H1 (cell line): ENCODE measurements around the gene SSTR4. TPM values are rescaled to one million over a fixed set of nuclear protein-coding genes. Genes with fewer than 3 reads are reported as not detected.

ENCODE experiments used
- CTCF ChIA-PET: fragments of 300-600 bp; sonication (Branson Sonifier 250); formaldehyde crosslinking; loops from one replicate; lab custom pipeline; 2021; ENCODE audit not compliant: partially characterized antibody; lab: Charles Lee
- POLR2A ChIA-PET: fragments of 300-600 bp; sonication (Branson Sonifier 250); formaldehyde crosslinking; loops from one replicate; lab custom pipeline; 2021; ENCODE audit warnings: inconsistent platforms; ENCODE audit not compliant: partially characterized antibody; lab: Charles Lee
- DNase-seq, 2 experiments: peaks; one replicate each; pipeline versions ENCODE4 v3.0.0 to v3.0.0-alpha.2; 2010 to 2022; ENCODE audit warnings: low spot score in 2 of 2, low read depth in 1 of 2, mixed read lengths in 1 of 2
- FAIRE-seq: peaks from 2 replicates; lab custom pipeline; 2011; peaks lifted over from hg19 to GRCh38; lab: Jason Lieb, UNC
- H2AFZ ChIP-seq: 2 replicates; pipeline ENCODE4 v1.8.1; 2012; ENCODE audit warnings: low read length, inconsistent platforms
- H2AK5ac ChIP-seq: 2 replicates; pipeline ENCODE4 v1.6.1; 2013; ENCODE audit warnings: low read depth, low read length
- H2BK120ac ChIP-seq: replicated peaks from 2 replicates; pipeline ENCODE3; 2013; ENCODE audit warnings: low read depth, low read length, inconsistent platforms
- H2BK12ac ChIP-seq: 2 replicates; pipeline ENCODE4 v1.6.1; 2013; ENCODE audit warnings: low read depth, low read length
- H2BK15ac ChIP-seq: 2 replicates; pipeline ENCODE4 v1.6.1; 2013; ENCODE audit warnings: low read length
- H2BK20ac ChIP-seq: 2 replicates; pipeline ENCODE4 v1.6.1; 2013; ENCODE audit warnings: low read length
- H2BK5ac ChIP-seq: 2 replicates; pipeline ENCODE4 v1.6.1; 2013; ENCODE audit warnings: low read depth, low read length
- H3K14ac ChIP-seq: 2 replicates; pipeline ENCODE4 v1.6.1; 2013; ENCODE audit warnings: inconsistent platforms; ENCODE audit not compliant: insufficient read length
- H3K18ac ChIP-seq: 2 replicates; pipeline ENCODE4 v1.6.1; 2013; ENCODE audit warnings: low read length; ENCODE audit errors: extremely low read depth
- H3K23ac ChIP-seq: 2 replicates; pipeline ENCODE4 v1.6.1; 2013; ENCODE audit warnings: inconsistent platforms; ENCODE audit not compliant: insufficient read length
- H3K23me2 ChIP-seq: 2 replicates; pipeline ENCODE4 v1.6.1; 2013; ENCODE audit warnings: low read depth, low read length
- H3K27ac ChIP-seq: 2 replicates; pipeline ENCODE4 v1.6.1; 2011; ENCODE audit warnings: low read depth, low read length, inconsistent platforms
- H3K27me3 ChIP-seq, 4 experiments: replicated peaks in 1 of 4; 1 replicate in 1 of 4; 2 replicates in 3 of 4; pipeline versions ENCODE4 v1.6.1 to v1.8.1; 2011 to 2013; ENCODE audit warnings: low read length in 3 of 4, mild to moderate bottlenecking in 3 of 4, inconsistent platforms in 2 of 4, mixed read lengths in 2 of 4, moderate library complexity in 1 of 4; ENCODE audit not compliant: control insufficient read depth in 3 of 4, insufficient read depth in 3 of 4; ENCODE audit errors: extremely low read depth in 1 of 4
- H3K36me3 ChIP-seq, 4 experiments: 2 replicates each; pipeline versions ENCODE4 v1.6.1 to v1.8.1; 2011 to 2013; ENCODE audit warnings: mild to moderate bottlenecking in 4 of 4, low read length in 3 of 4, moderate library complexity in 2 of 4, control low read depth in 1 of 4, inconsistent platforms in 1 of 4; ENCODE audit not compliant: insufficient read depth in 4 of 4, control insufficient read depth in 2 of 4
- H3K4ac ChIP-seq: replicated peaks from 2 replicates; pipeline ENCODE3; 2013; ENCODE audit warnings: low read length, low read depth, mixed read lengths, inconsistent platforms; ENCODE audit not compliant: insufficient read length
- H3K4me1 ChIP-seq, 4 experiments: replicated peaks in 1 of 4; 1 replicate in 1 of 4; 2 replicates in 3 of 4; pipeline versions ENCODE4 v1.6.1 to v1.8.1; 2011 to 2013; ENCODE audit warnings: low read length in 3 of 4, inconsistent platforms in 2 of 4, mixed read lengths in 1 of 4; ENCODE audit not compliant: insufficient read depth in 4 of 4, control insufficient read depth in 3 of 4
- H3K4me2 ChIP-seq, 2 experiments: 2 replicates each; pipeline versions ENCODE4 v1.6.1 to v1.8.1; 2011 to 2013; ENCODE audit warnings: low read depth in 2 of 2, low read length in 2 of 2, control low read depth in 1 of 2, inconsistent platforms in 1 of 2, mild to moderate bottlenecking in 1 of 2; ENCODE audit not compliant: insufficient read depth in 1 of 2
- H3K4me3 ChIP-seq, 4 experiments: fragments of 200-600, 300-600 bp in 1 of 4; sonication (generic), shearing (Covaris generic), sonication (Bioruptor Twin) in 1 of 4; 2 replicates each; pipeline versions ENCODE4 v1.5.1 to v1.8.1; 2011 to 2016; ENCODE audit warnings: low read length in 4 of 4, low read depth in 3 of 4, control low read depth in 2 of 4, inconsistent platforms in 2 of 4, mild to moderate bottlenecking in 2 of 4, mixed read lengths in 1 of 4, moderate library complexity in 1 of 4; ENCODE audit not compliant: insufficient read depth in 2 of 4; ENCODE audit errors: extremely low read depth in 1 of 4
- H3K56ac ChIP-seq: replicated peaks from 2 replicates; pipeline ENCODE3; 2013; ENCODE audit warnings: low read depth, mild to moderate bottlenecking, mixed read lengths, low read length, inconsistent platforms; ENCODE audit not compliant: insufficient read length
- H3K79me1 ChIP-seq: 2 replicates; pipeline ENCODE4 v1.6.1; 2013; ENCODE audit warnings: low read depth, low read length, control low read depth
- H3K79me2 ChIP-seq, 2 experiments: 2 replicates each; pipeline versions ENCODE4 v1.6.1 to v1.8.1; 2012 to 2013; ENCODE audit warnings: low read length in 2 of 2, mild to moderate bottlenecking in 2 of 2, inconsistent platforms in 1 of 2; ENCODE audit not compliant: insufficient read depth in 2 of 2, control insufficient read depth in 1 of 2
- H3K9ac ChIP-seq, 4 experiments: replicated peaks in 1 of 4; 1 replicate in 1 of 4; 2 replicates in 3 of 4; pipeline versions ENCODE4 v1.6.1 to v1.8.1; 2011 to 2013; ENCODE audit warnings: low read depth in 3 of 4, low read length in 3 of 4, control low read depth in 2 of 4, mild to moderate bottlenecking in 2 of 4, moderate library complexity in 2 of 4, inconsistent platforms in 1 of 4; ENCODE audit errors: extremely low read depth in 1 of 4
- H3K9me3 ChIP-seq, 2 experiments: 2 replicates each; pipeline versions ENCODE4 v1.6.1 to v1.8.1; 2012 to 2013; ENCODE audit warnings: mild to moderate bottlenecking in 2 of 2, moderate library complexity in 2 of 2, control low read depth in 1 of 2, inconsistent platforms in 1 of 2, low read depth in 1 of 2, low read length in 1 of 2, mixed read lengths in 1 of 2; ENCODE audit not compliant: insufficient read depth in 2 of 2
- H4K20me1 ChIP-seq, 2 experiments: replicated peaks in 1 of 2; 2 replicates each; pipeline versions ENCODE3 to v1.8.1; 2011 to 2013; ENCODE audit warnings: inconsistent platforms in 2 of 2, low read length in 2 of 2, mild to moderate bottlenecking in 1 of 2; ENCODE audit not compliant: insufficient read depth in 2 of 2, control insufficient read depth in 1 of 2
- H4K5ac ChIP-seq: 2 replicates; pipeline ENCODE4 v1.6.1; 2013; ENCODE audit warnings: low read length, low read depth, mixed read lengths, inconsistent platforms; ENCODE audit not compliant: insufficient read length
- H4K8ac ChIP-seq: 2 replicates; pipeline ENCODE4 v1.8.0; 2013; ENCODE audit warnings: mild to moderate bottlenecking, moderate library complexity, low read length, inconsistent platforms; ENCODE audit not compliant: insufficient read depth; ENCODE audit errors: extremely low read depth
- H4K91ac ChIP-seq: replicated peaks from 2 replicates; pipeline ENCODE3; 2013; ENCODE audit warnings: low read length, mixed read lengths, inconsistent platforms; ENCODE audit not compliant: insufficient read length
- CEBPB ChIP-seq: IDR thresholded peaks from 2 replicates; pipeline ENCODE4 v1.6.1; 2012; ENCODE audit warnings: low read depth, low read length
- JUND ChIP-seq: IDR thresholded peaks from 2 replicates; pipeline ENCODE4 v1.6.1; 2011; ENCODE audit warnings: mild to moderate bottlenecking, improper control_type of control experiment, low read length
- KDM1A ChIP-seq: fragments of 200-600, 300-600 bp; sonication (generic); IDR thresholded peaks from 2 replicates; pipeline ENCODE4 v1.7.1; 2016; ENCODE audit warnings: mild to moderate bottlenecking, low read length, borderline replicate concordance
- NANOG ChIP-seq: IDR thresholded peaks from 2 replicates; pipeline ENCODE4 v1.6.1; 2011; ENCODE audit warnings: low read length, low read depth, mild to moderate bottlenecking, inconsistent platforms; ENCODE audit not compliant: insufficient read depth, poor library complexity, severe bottlenecking
- RNF2 ChIP-seq: fragments of 200-900, 300-1000 bp; sonication (generic); IDR thresholded peaks from 2 replicates; pipeline ENCODE4 v1.7.1; 2016; ENCODE audit warnings: borderline replicate concordance, low read depth, mild to moderate bottlenecking, antibody characterized with exemption, low read length; ENCODE audit not compliant: poor library complexity, severe bottlenecking; ENCODE audit errors: missing control alignments
- SIX5 ChIP-seq: IDR thresholded peaks from 2 replicates; pipeline ENCODE4 v1.6.1; 2011; ENCODE audit warnings: mild to moderate bottlenecking, low read depth, low read length
- SP1 ChIP-seq: IDR thresholded peaks from 2 replicates; pipeline ENCODE4 v1.6.1; 2011; ENCODE audit warnings: low read depth, low read length
- SP2 ChIP-seq: IDR thresholded peaks from 2 replicates; pipeline ENCODE4 v1.6.1; 2012; ENCODE audit warnings: mild to moderate bottlenecking, low read length, inconsistent platforms
- SUZ12 ChIP-seq: fragments of 200-600 bp; sonication (generic); IDR thresholded peaks from 2 replicates; pipeline ENCODE4 v1.6.1; 2012; ENCODE audit warnings: mild to moderate bottlenecking, inconsistent platforms, low read length, moderate library complexity, mixed read lengths
- TAF7 ChIP-seq: optimal IDR thresholded peaks from 2 replicates; pipeline ENCODE3; 2011; ENCODE audit warnings: low read depth, mild to moderate bottlenecking, inconsistent platforms, low read length, moderate library complexity, borderline replicate concordance
- WGBS, 2 experiments: shearing (Covaris generic) in 1 of 2; methylation state at CpG; one replicate each; pipeline versions ENCODE4 v1.1.6 to v1.1.7; 2013 to 2015; ENCODE audit warnings: low lambda C conversion rate in 2 of 2, mixed read lengths in 2 of 2, inconsistent platforms in 1 of 2, low coverage in 1 of 2, missing lambda C conversion rate in 1 of 2; ENCODE audit not compliant: insufficient replicate concordance in 2 of 2, insufficient coverage in 1 of 2, insufficient read length in 1 of 2; ENCODE audit errors: extremely low coverage in 1 of 2, missing lambda C conversion rate in 1 of 2; 5-methylcytosine and 5-hydroxymethylcytosine counted together
- polyA plus RNA-seq, 7 experiments: library from polyadenylated mRNA; depleted of rRNA in 3 of 7; stranded (reverse) in 5 of 7; unstranded in 2 of 7; fragments of >200 nt in 5 of 7; fragments of 200-250 nt in 2 of 7; gene quantifications; 1 replicate in 5 of 7; 2 replicates in 1 of 7; 4 replicates in 1 of 7; pipeline versions ENCODE4 v1.2.1 to v1.2.3, GENCODE V29; 2011 to 2013; ENCODE audit warnings: missing spikeins in 2 of 7, mixed read lengths in 2 of 7
- total RNA-seq: library from RNA; stranded (reverse); fragmentation: NEBNext Ultra II Directional; extraction: Animal tissue kit (Norgen Biotek cat#: 25700); gene quantifications from 2 replicates; pipeline ENCODE4 v1.2.1, GENCODE V29; 2021
- TF ChIP-seq, protein P1 (sequence below): IDR thresholded peaks from 2 replicates; pipeline ENCODE4 v1.6.1; 2012; ENCODE audit warnings: low read length, inconsistent platforms

Gene SSTR4
- total and polyA plus RNA-seq, 2 of the 8 experiments (the other 6 are each of a cell fraction or from before 2014, with no cell fraction given) = 0.05 TPM; not detected in 1

GRCh38 chr20:23066772-23067171, 31.7 kb downstream of the SSTR4 start:
- no peak overlapping the region for H3K18ac ChIP-seq
- H3K9me3 ChIP-seq = no peaks in the 10 kb centered on the region
- no peaks in the 10 kb centered on the region for H3K79me1 ChIP-seq
- 86% methylated on average over 3 of the region's 3 CpGs; no CpG with 5 or more reads in 1 of the 2 experiments for WGBS, 2 experiments
- H4K20me1 ChIP-seq = no peaks in the 10 kb centered on the region
- H2BK120ac ChIP-seq = no peak overlapping the region
- no peak overlapping the region for H4K91ac ChIP-seq
- no peak overlapping the region for H2BK15ac ChIP-seq
- H3K27me3 ChIP-seq = no peaks in the 10 kb centered on the region
- no peaks in the 10 kb centered on the region for H3K79me2 ChIP-seq
- H3K56ac ChIP-seq = no peak overlapping the region
- peaks cover 0 to 6% (median 3%) of the 10 kb centered on the region in 4 experiments; a peak in 5 of 7 replicates for H3K4me1 ChIP-seq
- H3K23me2 ChIP-seq = no peaks in the 10 kb centered on the region
- TF ChIP-seq TAF7 = no peak
- no peak for TF ChIP-seq JUND
- no peak for TF ChIP-seq CEBPB
- TF ChIP-seq NANOG = no peak
- TF ChIP-seq RNF2 = no peak
- TF ChIP-seq KDM1A = no peak
- TF ChIP-seq SIX5 = no peak
- no peak for TF ChIP-seq SUZ12
- TF ChIP-seq, protein P1, sequence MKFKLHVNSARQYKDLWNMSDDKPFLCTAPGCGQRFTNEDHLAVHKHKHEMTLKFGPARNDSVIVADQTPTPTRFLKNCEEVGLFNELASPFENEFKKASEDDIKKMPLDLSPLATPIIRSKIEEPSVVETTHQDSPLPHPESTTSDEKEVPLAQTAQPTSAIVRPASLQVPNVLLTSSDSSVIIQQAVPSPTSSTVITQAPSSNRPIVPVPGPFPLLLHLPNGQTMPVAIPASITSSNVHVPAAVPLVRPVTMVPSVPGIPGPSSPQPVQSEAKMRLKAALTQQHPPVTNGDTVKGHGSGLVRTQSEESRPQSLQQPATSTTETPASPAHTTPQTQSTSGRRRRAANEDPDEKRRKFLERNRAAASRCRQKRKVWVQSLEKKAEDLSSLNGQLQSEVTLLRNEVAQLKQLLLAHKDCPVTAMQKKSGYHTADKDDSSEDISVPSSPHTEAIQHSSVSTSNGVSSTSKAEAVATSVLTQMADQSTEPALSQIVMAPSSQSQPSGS = no peak
- TF ChIP-seq SP1 = no peak
- no peak for TF ChIP-seq SP2
- H3K4me2 ChIP-seq = no peak overlapping the region
- no peak overlapping the region for H4K8ac ChIP-seq
- no peak overlapping the region for H3K14ac ChIP-seq
- FAIRE-seq (no peak), DNase-seq (no peak)
- no peak overlapping the region for H2BK20ac ChIP-seq
- H2BK12ac ChIP-seq = no peak overlapping the region
- H4K5ac ChIP-seq = no peak overlapping the region
- H3K36me3 ChIP-seq = no peaks in the 10 kb centered on the region
- H3K23ac ChIP-seq = no peak overlapping the region
- H3K4ac ChIP-seq = no peak overlapping the region
- H2BK5ac ChIP-seq = no peak overlapping the region
- H2AFZ ChIP-seq = no peak overlapping the region
- ChIA-PET CTCF (interaction anchor here (0.9 to 11.7 kb wide), 8 partner anchors 9 to 134 kb away, joined by 3 to 90 read pairs (median 5); partner anchors contain the start of gene THBD), POLR2A (interaction anchor here (1.2 kb wide), 1 partner anchor 15 kb away, joined by 3 read pairs; no protein-coding TSS in a partner anchor)
- H2AK5ac ChIP-seq = no peak overlapping the region
- no peak overlapping the region for H3K4me3 ChIP-seq
- peak overlapping the region in 1 of 4 experiments; percentile 34; a peak in 1 of 7 replicates for H3K9ac ChIP-seq
- H3K27ac ChIP-seq = no peak overlapping the region
